ENCODE measurements around the gene MCF2L. TPM values are rescaled to one million over a fixed set of nuclear protein-coding genes. Genes with fewer than 3 reads are reported as not detected.

The MCF2L gene
- total RNA-seq, 4 donors from 2014 or later = 18.3 to 52.6 (median 29.9) TPM

GRCh38 chr13:113033054-113033850 lies 64.2 kb downstream of the MCF2L start:
- no peak for TF ChIP-seq POLR2A (IDR thresholded peaks at IDR 0.05)
- no peak for TF ChIP-seq POLR2AphosphoS5 (IDR thresholded peaks at IDR 0.05)
- no peak for TF ChIP-seq EP300 (IDR thresholded peaks at IDR 0.05)
- Histone ChIP-seq H3K27ac (no peak overlapping the region), H3K36me3 (no peaks in the 10 kb centered on the region), H3K27me3 (peaks cover 24% of the 10 kb centered on the region), H3K4me3 (no peak overlapping the region), H3K4me1 (peaks cover 0 to 10% (median 3%) of the 10 kb centered on the region in 3 donors), H3K9me3 (no peaks in the 10 kb centered on the region)
- ATAC-seq = no peak
- 83% methylated on average over 2 of the region's 43 CpGs; no CpG with 5 or more reads in 1 of the 2 donors for WGBS, 2 donors (ENCODE audit: low coverage in 1 of 2)

- H3K27ac ChIP-seq = no peak overlapping the region
- no peak overlapping the region for H3K4me3 ChIP-seq
- 53 to 92% methylated on average over 10 to 16 of the region's 35 CpGs for WGBS, 2 donors (ENCODE audit: low coverage in 1 of 2)
- peaks cover 0 to 10% (median 3%) of the 10 kb centered on the region in 3 donors for H3K4me1 ChIP-seq
- TF ChIP-seq CTCF (IDR thresholded peaks at IDR 0.05) (peak in 3 of 4 experiments; percentile 57 to 80 (median 77)), POLR2AphosphoS5 (IDR thresholded peaks at IDR 0.05) (no peak), EP300 (IDR thresholded peaks at IDR 0.05) (no peak)
- ATAC-seq = peak; percentile 84
- H3K9me3 ChIP-seq = no peaks in the 10 kb centered on the region
- no peaks in the 10 kb centered on the region for H3K36me3 ChIP-seq
- H3K27me3 ChIP-seq = peaks cover 17% of the 10 kb centered on the region
Measured at GRCh38 chr13:113034451-113035212, 65.6 kb downstream of the MCF2L start.

GRCh38 chr13:113035213-113035800 lies 66.3 kb downstream of the MCF2L start:
- no peaks in the 10 kb centered on the region for H3K36me3 ChIP-seq
- no peak for TF ChIP-seq EP300 (IDR thresholded peaks at IDR 0.05)
- no peak for TF ChIP-seq POLR2A (IDR thresholded peaks at IDR 0.05)
- TF ChIP-seq POLR2AphosphoS5 (IDR thresholded peaks at IDR 0.05) = no peak
- no peak for TF ChIP-seq CTCF (IDR thresholded peaks at IDR 0.05)

GRCh38 chr13:113036401-113036800 lies 67.4 kb downstream of the MCF2L start:
- TF ChIP-seq EP300 (IDR thresholded peaks at IDR 0.05) (no peak), CTCF (IDR thresholded peaks at IDR 0.05) (no peak), POLR2A (IDR thresholded peaks at IDR 0.05) (no peak), POLR2AphosphoS5 (IDR thresholded peaks at IDR 0.05) (no peak)
- no peaks in the 10 kb centered on the region for H3K9me3 ChIP-seq
- no peak overlapping the region for H3K4me3 ChIP-seq
- ATAC-seq = no peak
- 98% methylated on average over 8 of the region's 14 CpGs; no CpG with 5 or more reads in 1 of the 2 donors for WGBS, 2 donors (ENCODE audit: low coverage in 1 of 2)
- H3K36me3 ChIP-seq = no peaks in the 10 kb centered on the region
- H3K27ac ChIP-seq = no peak overlapping the region
- H3K4me1 ChIP-seq = peaks cover 0 to 10% (median 3%) of the 10 kb centered on the region in 3 donors
- peaks cover 1% of the 10 kb centered on the region for H3K27me3 ChIP-seq

More at GRCh38 chr13:113035213-113035800, 66.3 kb downstream of the MCF2L start:
- WGBS, 2 donors (ENCODE audit: low coverage in 1 of 2) = 9 to 31% methylated on average over 8 to 10 of the region's 20 CpGs
- peaks cover 10% of the 10 kb centered on the region for H3K27me3 ChIP-seq
- H3K27ac ChIP-seq = no peak overlapping the region
- H3K4me1 ChIP-seq = peaks cover 0 to 10% (median 3%) of the 10 kb centered on the region in 3 donors
- no peak for ATAC-seq
- no peak overlapping the region for H3K4me3 ChIP-seq
- H3K9me3 ChIP-seq = no peaks in the 10 kb centered on the region

GRCh38 chr13:113040031-113040430 lies 71.0 kb downstream of the MCF2L start:
- no peaks in the 10 kb centered on the region for H3K9me3 ChIP-seq
- 84 to 90% methylated on average over 6 to 8 of the region's 8 CpGs for WGBS, 2 donors (ENCODE audit: low coverage in 1 of 2)
- no peak for ATAC-seq
- no peak overlapping the region for H3K4me3 ChIP-seq
- no peak overlapping the region for H3K27ac ChIP-seq
- H3K27me3 ChIP-seq = peaks cover 11% of the 10 kb centered on the region
- no peaks in the 10 kb centered on the region for H3K36me3 ChIP-seq
- H3K4me1 ChIP-seq = peaks cover 0 to 5% (median 3%) of the 10 kb centered on the region in 3 donors
- no peak for TF ChIP-seq POLR2AphosphoS5 (IDR thresholded peaks at IDR 0.05)
- TF ChIP-seq EP300 (IDR thresholded peaks at IDR 0.05) = no peak
- no peak for TF ChIP-seq CTCF (IDR thresholded peaks at IDR 0.05)
- no peak for TF ChIP-seq POLR2A (IDR thresholded peaks at IDR 0.05)
